ENCODE data around the gene RNASET2.

RNASET2 gene

GRCh38 chr6:166956444-166957086 lies at the start of gene RNASET2:
RNASET2 (minus strand) TSS chr6:166956550; CDS start chr6:166956182, 368 bp downstream.
- DNase-seq (ENCODE audit: low read depth in 2 of 2), result peak; percentile 99

GRCh38 chr6:167005350-167006159 lies 49.2 kb upstream of the RNASET2 start:
- DNase-seq (ENCODE audit: low read depth in 2 of 2), result no peak

GRCh38 chr6:167000759-167001158 lies 44.4 kb upstream of the RNASET2 start:
- no peak for DNase-seq (ENCODE audit: low read depth in 2 of 2)

- DNase-seq (ENCODE audit: low read depth in 2 of 2), result no peak
Measured at GRCh38 chr6:166999884-167000253, 43.5 kb upstream of the RNASET2 start.

GRCh38 chr6:166999145-166999883 lies 43.0 kb upstream of the RNASET2 start, which contains the start of gene CEP43:
CEP43 (plus strand) TSS chr6:166999397; CDS start chr6:166999413, 16 bp downstream.
- peak; percentile 76 to 82 for DNase-seq (ENCODE audit: low read depth in 2 of 2)

- peak in 1 of 2 donors; percentile 4 for DNase-seq (ENCODE audit: low read depth in 2 of 2)
Measured at GRCh38 chr6:166998256-166999144, 42.1 kb upstream of the RNASET2 start.

GRCh38 chr6:166997768-166998255 lies 41.5 kb upstream of the RNASET2 start:
- DNase-seq (ENCODE audit: low read depth in 2 of 2), result peak; percentile 21 to 48

GRCh38 chr6:166997348-166997747 lies 41.0 kb upstream of the RNASET2 start:
- DNase-seq (ENCODE audit: low read depth in 2 of 2), result no peak

- no peak for DNase-seq (ENCODE audit: low read depth in 2 of 2)
Measured at GRCh38 chr6:166996406-166996805, 40.1 kb upstream of the RNASET2 start.

- peak; percentile 21 to 38 for DNase-seq (ENCODE audit: low read depth in 2 of 2)
Measured at GRCh38 chr6:166989427-166990032, 33.2 kb upstream of the RNASET2 start.

- no peak for DNase-seq (ENCODE audit: low read depth in 2 of 2)
Measured at GRCh38 chr6:166988674-166989201, 32.4 kb upstream of the RNASET2 start.

- no peak for DNase-seq (ENCODE audit: low read depth in 2 of 2)
Measured at GRCh38 chr6:166987930-166988329, 31.6 kb upstream of the RNASET2 start.

GRCh38 chr6:166987448-166987847 lies 31.1 kb upstream of the RNASET2 start:
- no peak for DNase-seq (ENCODE audit: low read depth in 2 of 2)

GRCh38 chr6:166980738-166981137 lies 24.4 kb upstream of the RNASET2 start:
- DNase-seq (ENCODE audit: low read depth in 2 of 2), result no peak

- no peak for DNase-seq (ENCODE audit: low read depth in 2 of 2)
Measured at GRCh38 chr6:166977621-166978525, 21.5 kb upstream of the RNASET2 start.

GRCh38 chr6:166976636-166977035 lies 20.3 kb upstream of the RNASET2 start:
- no peak for DNase-seq (ENCODE audit: low read depth in 2 of 2)

- no peak for DNase-seq (ENCODE audit: low read depth in 2 of 2)
Measured at GRCh38 chr6:166972101-166972500, 15.8 kb upstream of the RNASET2 start.

GRCh38 chr6:166971271-166971670 lies 14.9 kb upstream of the RNASET2 start:
- DNase-seq (ENCODE audit: low read depth in 2 of 2), result no peak

GRCh38 chr6:166970776-166971175 lies 14.4 kb upstream of the RNASET2 start:
- no peak for DNase-seq (ENCODE audit: low read depth in 2 of 2)

Data from activated CD4-positive, alpha-beta T cell treated with anti-CD3 and anti-CD28 coated beads for 24 hours (primary cell).